Measurements from ENCODE around the gene PHACTR4.
"Not testable (repeated sequence)": the region's sequence is repeated elsewhere in the genome, so short reads cannot be mapped to it uniquely, and the experiment has no call there.

PHACTR4 gene

DNA sequence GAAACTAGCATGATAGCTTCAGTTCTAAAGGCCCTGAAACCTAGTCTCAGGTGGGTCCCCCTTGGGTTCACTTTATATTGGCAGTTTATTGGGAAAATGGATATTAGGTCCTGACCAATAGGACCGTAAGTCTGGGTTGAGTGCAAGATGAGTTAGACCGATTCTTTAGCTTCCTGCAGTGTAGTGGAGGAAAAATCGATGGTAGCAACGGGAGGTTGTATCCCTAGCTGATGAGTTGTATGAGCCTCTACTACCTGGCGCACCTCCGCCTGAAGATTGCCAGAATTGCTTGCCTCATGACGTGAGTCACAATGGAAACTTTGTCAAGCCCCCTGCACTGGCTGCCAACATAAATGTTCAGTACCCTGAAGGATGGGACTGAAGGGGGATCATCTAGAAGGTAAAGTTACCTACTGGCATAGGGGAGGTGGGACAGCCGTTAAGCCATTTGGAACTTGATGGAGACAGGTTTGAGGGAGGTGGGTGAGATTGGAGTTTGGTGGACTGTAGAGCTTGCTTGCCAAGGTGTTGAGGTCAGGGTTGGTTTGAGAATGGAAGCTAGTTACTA is 140.2 kb downstream of the PHACTR4 start:
- TF ChIP-seq L3MBTL2 (conservative IDR thresholded peaks at IDR 0.05) (peak; percentile 58; the same call in 1 of the 2 replicates), ELF4 (IDR thresholded peaks at IDR 0.05) (0 out of 2 replicates have a peak, but pooled peaks have one; percentile 23), FOXK2 (IDR thresholded peaks at IDR 0.05) (0 out of 2 replicates have a peak, but pooled peaks have one; percentile 67), HDGF (IDR thresholded peaks at IDR 0.05; ENCODE audit: borderline replicate concordance) (no peak), NFRKB (IDR thresholded peaks at IDR 0.05) (peak; percentile 63)
- CTCF ChIA-PET = interaction anchor here (0.6 kb wide), 1 partner anchor 93 kb away, joined by 3 read pairs; no protein-coding TSS in a partner anchor
- POLR2A ChIA-PET = interaction anchor here (0.7 to 5.9 kb wide), 8 partner anchors 8 to 261 kb away, joined by 3 to 37 read pairs (median 4); partner anchors contain the start of gene TRNAU1AP
- DNase-seq (ENCODE audit: extremely low spot score) = no peak

GRCh38 chr1:28510273-28510969 is 140.9 kb downstream of the PHACTR4 start:
- DNase-seq (ENCODE audit: extremely low spot score) = no peak
- POLR2A ChIA-PET = interaction anchor here (0.7 to 5.9 kb wide), 8 partner anchors 7 to 97 kb away, joined by 3 to 37 read pairs (median 4); partner anchors contain the start of gene TRNAU1AP
- TF ChIP-seq BHLHE40 (IDR thresholded peaks at IDR 0.05; ENCODE audit: borderline replicate concordance) (peak; percentile 47; the same call in 1 of the 2 replicates), ELF4 (IDR thresholded peaks at IDR 0.05) (peak; percentile 19; the same call in 1 of the 2 replicates), ARNT (IDR thresholded peaks at IDR 0.05) (no peak), FOXM1 (IDR thresholded peaks at IDR 0.05; ENCODE audit: borderline replicate concordance) (no peak), FOXK2 (IDR thresholded peaks at IDR 0.05) (no peak; the same call in 1 of the 2 replicates), NFRKB (IDR thresholded peaks at IDR 0.05) (peak; percentile 36; the same call in 1 of the 2 replicates), TARDBP (IDR thresholded peaks at IDR 0.05) (peak; percentile 9; the same call in 1 of the 2 replicates), L3MBTL2 (conservative IDR thresholded peaks at IDR 0.05) (peak; percentile 23; the same call in 1 of the 2 replicates), PKNOX1 (IDR thresholded peaks at IDR 0.05) (no peak)
- CTCF ChIA-PET = interaction anchor here (0.6 kb wide), 1 partner anchor 92 kb away, joined by 3 read pairs; no protein-coding TSS in a partner anchor

- CTCF ChIA-PET = no interaction called here
Observed at GRCh38 chr1:28510970-28511440, 141.5 kb downstream of the PHACTR4 start.

DNA sequence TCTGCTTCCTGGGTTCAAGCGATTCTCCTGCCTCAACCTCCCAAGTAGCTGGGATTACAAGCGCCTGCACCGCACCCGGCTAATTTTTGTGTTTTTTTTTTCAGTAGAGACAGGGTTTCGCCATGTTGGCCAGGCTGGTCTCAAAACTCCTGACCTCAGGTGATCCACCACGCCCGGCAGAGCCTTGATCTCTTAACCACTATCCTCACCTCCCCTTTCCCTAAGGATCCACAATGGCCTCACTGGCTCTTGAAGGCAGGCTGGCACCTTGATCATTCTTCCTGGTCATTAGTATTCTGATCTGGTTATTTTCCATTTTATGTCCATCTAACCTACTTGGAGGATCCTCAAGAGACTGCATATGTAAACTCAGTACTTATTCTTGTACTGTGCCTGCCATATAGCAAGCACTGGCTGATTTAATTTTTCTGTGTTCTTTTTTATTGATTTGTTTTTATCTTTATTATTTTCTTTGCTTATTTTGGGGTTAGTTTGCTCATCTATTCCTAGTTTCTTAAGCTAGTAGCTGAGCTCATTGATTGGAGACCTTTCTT is 142.6 kb downstream of the PHACTR4 start:
- TF ChIP-seq PKNOX1 (IDR thresholded peaks at IDR 0.05) = no peak
- no peak for TF ChIP-seq ZNF384 (IDR thresholded peaks at IDR 0.05)
- TF ChIP-seq L3MBTL2 (conservative IDR thresholded peaks at IDR 0.05) = no peak
- no peak for TF ChIP-seq LEF1 (IDR thresholded peaks at IDR 0.05; ENCODE audit: borderline replicate concordance)
- no peak for TF ChIP-seq FOXK2 (IDR thresholded peaks at IDR 0.05)
- ChIA-PET CTCF (no interaction called here), POLR2A (interaction anchor here (1.1 to 1.7 kb wide), 2 partner anchors 41 to 69 kb away, joined by 3 to 6 read pairs; partner anchors contain the start of gene TRNAU1AP)
- no peak for DNase-seq (ENCODE audit: extremely low spot score)

More at GRCh38 chr1:28510970-28511440, 141.5 kb downstream of the PHACTR4 start:
- POLR2A ChIA-PET = interaction anchor here (1.1 to 5.9 kb wide), 5 partner anchors 7 to 98 kb away, joined by 3 to 37 read pairs (median 6); no protein-coding TSS in a partner anchor
- TF ChIP-seq NFRKB (IDR thresholded peaks at IDR 0.05) (peak; percentile 41; the same call in 1 of the 2 replicates), ELF4 (IDR thresholded peaks at IDR 0.05) (0 out of 2 replicates have a peak, but pooled peaks have one; percentile 44), BHLHE40 (IDR thresholded peaks at IDR 0.05; ENCODE audit: borderline replicate concordance) (no peak)
- no peak for DNase-seq (ENCODE audit: extremely low spot score)

GRCh38 chr1:28514445-28514933 is 144.9 kb downstream of the PHACTR4 start:
- DNase-seq (ENCODE audit: extremely low spot score) = not testable (repeated sequence)
- CTCF ChIA-PET = interaction anchor here (1.0 kb wide), 1 partner anchor 88 kb away, joined by 4 read pairs; no protein-coding TSS in a partner anchor
- TF ChIP-seq ZNF384 (IDR thresholded peaks at IDR 0.05) = peak; percentile 67
- POLR2A ChIA-PET = interaction anchor here (3.3 kb wide), 1 partner anchor 67 kb away, joined by 17 read pairs; no protein-coding TSS in a partner anchor

DNA sequence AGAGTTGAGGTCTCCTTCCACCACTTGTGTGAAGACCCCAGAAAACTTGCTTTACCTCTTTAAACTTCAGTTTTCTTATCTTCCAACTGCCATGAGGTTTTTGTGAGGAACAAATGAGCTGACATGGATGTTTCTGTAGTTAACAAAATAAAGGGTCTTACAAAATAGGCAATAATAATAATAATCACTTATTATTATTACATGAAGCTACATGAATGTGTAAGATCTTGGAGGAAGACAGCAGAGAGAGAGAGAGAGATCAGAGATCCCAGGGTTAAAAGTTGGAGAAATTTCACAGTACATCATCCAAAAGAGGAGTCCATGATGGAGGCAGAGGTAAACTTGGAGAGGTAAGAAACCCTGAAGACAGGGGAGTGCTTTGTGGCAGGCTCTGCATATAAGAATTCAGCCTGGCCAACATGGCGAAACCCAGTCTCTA is 147.0 kb downstream of the PHACTR4 start:
- no peak for DNase-seq (ENCODE audit: extremely low spot score)

More for the DNA sequence above, 147.0 kb downstream of the PHACTR4 start:
- POLR2A ChIA-PET = interaction anchor here (0.8 to 6.2 kb wide), 4 partner anchors 9 to 220 kb away, joined by 3 to 37 read pairs (median 10); partner anchors contain the start of genes RCC1, RNU11 and YTHDF2
- no peak for TF ChIP-seq FOXM1 (IDR thresholded peaks at IDR 0.05; ENCODE audit: borderline replicate concordance)
- TF ChIP-seq HDGF (IDR thresholded peaks at IDR 0.05; ENCODE audit: borderline replicate concordance) = no peak
- no peak for TF ChIP-seq TARDBP (IDR thresholded peaks at IDR 0.05)
- TF ChIP-seq NFRKB (IDR thresholded peaks at IDR 0.05) = no peak
- TF ChIP-seq ELF4 (IDR thresholded peaks at IDR 0.05) = no peak
- TF ChIP-seq L3MBTL2 (conservative IDR thresholded peaks at IDR 0.05) = no peak
- TF ChIP-seq FOXK2 (IDR thresholded peaks at IDR 0.05) = no peak
- TF ChIP-seq PKNOX1 (IDR thresholded peaks at IDR 0.05) = no peak
- CTCF ChIA-PET = interaction anchor here (0.7 kb wide), 1 partner anchor 17 kb away, joined by 3 read pairs; no protein-coding TSS in a partner anchor
